Erythroblast (primary cell): Measurements from ENCODE around the gene GALK2.

Experiments used
- GATA1 ChIP-seq: IDR thresholded peaks from 2 replicates; pipeline ENCODE4 v1.6.1; 2011; ENCODE audit warnings: low read depth, mild to moderate bottlenecking, control low read depth, low read length, moderate library complexity
- POLR2A ChIP-seq: IDR thresholded peaks from 2 replicates; pipeline ENCODE4 v1.6.1; 2011; ENCODE audit warnings: mild to moderate bottlenecking, low read length

- TF ChIP-seq POLR2A, result no peak
- TF ChIP-seq GATA1, result no peak
Measured at GRCh38 chr15:49288391-49288790, 118.3 kb downstream of the GALK2 start.
